H1 (cell line): ENCODE data around the gene DDN. TPM values are rescaled to one million over a fixed set of nuclear protein-coding genes. Genes with fewer than 3 reads are reported as not detected.

Experiments used
- CTCF ChIA-PET: fragments of 300-600 bp; sonication (Branson Sonifier 250); formaldehyde crosslinking; loops from one replicate; lab custom pipeline; 2021; ENCODE audit not compliant: partially characterized antibody; lab: Charles Lee
- POLR2A ChIA-PET: fragments of 300-600 bp; sonication (Branson Sonifier 250); formaldehyde crosslinking; loops from one replicate; lab custom pipeline; 2021; ENCODE audit warnings: inconsistent platforms; ENCODE audit not compliant: partially characterized antibody; lab: Charles Lee
- DNase-seq, 2 experiments: peaks; one replicate each; pipeline versions ENCODE4 v3.0.0 to v3.0.0-alpha.2; 2010 to 2022; ENCODE audit warnings: low spot score in 2 of 2, low read depth in 1 of 2, mixed read lengths in 1 of 2
- FAIRE-seq: peaks from 2 replicates; lab custom pipeline; 2011; peaks lifted over from hg19 to GRCh38; lab: Jason Lieb, UNC
- H2AFZ ChIP-seq: 2 replicates; pipeline ENCODE4 v1.8.1; 2012; ENCODE audit warnings: low read length, inconsistent platforms
- H2AK5ac ChIP-seq: 2 replicates; pipeline ENCODE4 v1.6.1; 2013; ENCODE audit warnings: low read depth, low read length
- H2BK120ac ChIP-seq: replicated peaks from 2 replicates; pipeline ENCODE3; 2013; ENCODE audit warnings: low read depth, low read length, inconsistent platforms
- H2BK12ac ChIP-seq: 2 replicates; pipeline ENCODE4 v1.6.1; 2013; ENCODE audit warnings: low read depth, low read length
- H2BK15ac ChIP-seq: 2 replicates; pipeline ENCODE4 v1.6.1; 2013; ENCODE audit warnings: low read length
- H2BK20ac ChIP-seq: 2 replicates; pipeline ENCODE4 v1.6.1; 2013; ENCODE audit warnings: low read length
- H2BK5ac ChIP-seq: 2 replicates; pipeline ENCODE4 v1.6.1; 2013; ENCODE audit warnings: low read depth, low read length
- H3K14ac ChIP-seq: 2 replicates; pipeline ENCODE4 v1.6.1; 2013; ENCODE audit warnings: inconsistent platforms; ENCODE audit not compliant: insufficient read length
- H3K18ac ChIP-seq: 2 replicates; pipeline ENCODE4 v1.6.1; 2013; ENCODE audit warnings: low read length; ENCODE audit errors: extremely low read depth
- H3K23ac ChIP-seq: 2 replicates; pipeline ENCODE4 v1.6.1; 2013; ENCODE audit warnings: inconsistent platforms; ENCODE audit not compliant: insufficient read length
- H3K23me2 ChIP-seq: 2 replicates; pipeline ENCODE4 v1.6.1; 2013; ENCODE audit warnings: low read depth, low read length
- H3K27ac ChIP-seq: 2 replicates; pipeline ENCODE4 v1.6.1; 2011; ENCODE audit warnings: low read depth, low read length, inconsistent platforms
- H3K27me3 ChIP-seq, 4 experiments: replicated peaks in 1 of 4; 1 replicate in 1 of 4; 2 replicates in 3 of 4; pipeline versions ENCODE4 v1.6.1 to v1.8.1; 2011 to 2013; ENCODE audit warnings: low read length in 3 of 4, mild to moderate bottlenecking in 3 of 4, inconsistent platforms in 2 of 4, mixed read lengths in 2 of 4, moderate library complexity in 1 of 4; ENCODE audit not compliant: control insufficient read depth in 3 of 4, insufficient read depth in 3 of 4; ENCODE audit errors: extremely low read depth in 1 of 4
- H3K36me3 ChIP-seq, 4 experiments: 2 replicates each; pipeline versions ENCODE4 v1.6.1 to v1.8.1; 2011 to 2013; ENCODE audit warnings: mild to moderate bottlenecking in 4 of 4, low read length in 3 of 4, moderate library complexity in 2 of 4, control low read depth in 1 of 4, inconsistent platforms in 1 of 4; ENCODE audit not compliant: insufficient read depth in 4 of 4, control insufficient read depth in 2 of 4
- H3K4ac ChIP-seq: replicated peaks from 2 replicates; pipeline ENCODE3; 2013; ENCODE audit warnings: low read length, low read depth, mixed read lengths, inconsistent platforms; ENCODE audit not compliant: insufficient read length
- H3K4me1 ChIP-seq, 4 experiments: replicated peaks in 1 of 4; 1 replicate in 1 of 4; 2 replicates in 3 of 4; pipeline versions ENCODE4 v1.6.1 to v1.8.1; 2011 to 2013; ENCODE audit warnings: low read length in 3 of 4, inconsistent platforms in 2 of 4, mixed read lengths in 1 of 4; ENCODE audit not compliant: insufficient read depth in 4 of 4, control insufficient read depth in 3 of 4
- H3K4me2 ChIP-seq, 2 experiments: 2 replicates each; pipeline versions ENCODE4 v1.6.1 to v1.8.1; 2011 to 2013; ENCODE audit warnings: low read depth in 2 of 2, low read length in 2 of 2, control low read depth in 1 of 2, inconsistent platforms in 1 of 2, mild to moderate bottlenecking in 1 of 2; ENCODE audit not compliant: insufficient read depth in 1 of 2
- H3K4me3 ChIP-seq, 4 experiments: fragments of 200-600, 300-600 bp in 1 of 4; sonication (generic), shearing (Covaris generic), sonication (Bioruptor Twin) in 1 of 4; 2 replicates each; pipeline versions ENCODE4 v1.5.1 to v1.8.1; 2011 to 2016; ENCODE audit warnings: low read length in 4 of 4, low read depth in 3 of 4, control low read depth in 2 of 4, inconsistent platforms in 2 of 4, mild to moderate bottlenecking in 2 of 4, mixed read lengths in 1 of 4, moderate library complexity in 1 of 4; ENCODE audit not compliant: insufficient read depth in 2 of 4; ENCODE audit errors: extremely low read depth in 1 of 4
- H3K56ac ChIP-seq: replicated peaks from 2 replicates; pipeline ENCODE3; 2013; ENCODE audit warnings: low read depth, mild to moderate bottlenecking, mixed read lengths, low read length, inconsistent platforms; ENCODE audit not compliant: insufficient read length
- H3K79me1 ChIP-seq: 2 replicates; pipeline ENCODE4 v1.6.1; 2013; ENCODE audit warnings: low read depth, low read length, control low read depth
- H3K79me2 ChIP-seq, 2 experiments: 2 replicates each; pipeline versions ENCODE4 v1.6.1 to v1.8.1; 2012 to 2013; ENCODE audit warnings: low read length in 2 of 2, mild to moderate bottlenecking in 2 of 2, inconsistent platforms in 1 of 2; ENCODE audit not compliant: insufficient read depth in 2 of 2, control insufficient read depth in 1 of 2
- H3K9ac ChIP-seq, 4 experiments: replicated peaks in 1 of 4; 1 replicate in 1 of 4; 2 replicates in 3 of 4; pipeline versions ENCODE4 v1.6.1 to v1.8.1; 2011 to 2013; ENCODE audit warnings: low read depth in 3 of 4, low read length in 3 of 4, control low read depth in 2 of 4, mild to moderate bottlenecking in 2 of 4, moderate library complexity in 2 of 4, inconsistent platforms in 1 of 4; ENCODE audit errors: extremely low read depth in 1 of 4
- H3K9me3 ChIP-seq, 2 experiments: 2 replicates each; pipeline versions ENCODE4 v1.6.1 to v1.8.1; 2012 to 2013; ENCODE audit warnings: mild to moderate bottlenecking in 2 of 2, moderate library complexity in 2 of 2, control low read depth in 1 of 2, inconsistent platforms in 1 of 2, low read depth in 1 of 2, low read length in 1 of 2, mixed read lengths in 1 of 2; ENCODE audit not compliant: insufficient read depth in 2 of 2
- H4K20me1 ChIP-seq, 2 experiments: replicated peaks in 1 of 2; 2 replicates each; pipeline versions ENCODE3 to v1.8.1; 2011 to 2013; ENCODE audit warnings: inconsistent platforms in 2 of 2, low read length in 2 of 2, mild to moderate bottlenecking in 1 of 2; ENCODE audit not compliant: insufficient read depth in 2 of 2, control insufficient read depth in 1 of 2
- H4K5ac ChIP-seq: 2 replicates; pipeline ENCODE4 v1.6.1; 2013; ENCODE audit warnings: low read length, low read depth, mixed read lengths, inconsistent platforms; ENCODE audit not compliant: insufficient read length
- H4K8ac ChIP-seq: 2 replicates; pipeline ENCODE4 v1.8.0; 2013; ENCODE audit warnings: mild to moderate bottlenecking, moderate library complexity, low read length, inconsistent platforms; ENCODE audit not compliant: insufficient read depth; ENCODE audit errors: extremely low read depth
- H4K91ac ChIP-seq: replicated peaks from 2 replicates; pipeline ENCODE3; 2013; ENCODE audit warnings: low read length, mixed read lengths, inconsistent platforms; ENCODE audit not compliant: insufficient read length
- GTF2F1 ChIP-seq: IDR thresholded peaks from 2 replicates; pipeline ENCODE4 v1.6.1; 2012; ENCODE audit warnings: low read depth, low read length, improper control_type of control experiment, borderline replicate concordance
- KDM4A ChIP-seq: IDR thresholded peaks from one replicate; pipeline ENCODE4 v1.7.1; 2012; ENCODE audit warnings: low read depth, mild to moderate bottlenecking, moderate library complexity, low read length, inconsistent platforms; ENCODE audit not compliant: severe bottlenecking
- MAFK ChIP-seq: IDR thresholded peaks from 2 replicates; pipeline ENCODE4 v1.6.1; 2012; ENCODE audit warnings: low read depth, mild to moderate bottlenecking, improper control_type of control experiment, low read length
- RBBP5 ChIP-seq: IDR thresholded peaks from 2 replicates; pipeline ENCODE4 v1.7.1; 2012; ENCODE audit warnings: low read depth, mild to moderate bottlenecking, inconsistent platforms, low read length, moderate library complexity, borderline replicate concordance
- RFX5 ChIP-seq: IDR thresholded peaks from 2 replicates; pipeline ENCODE4 v1.6.1; 2011; ENCODE audit warnings: low read depth, low read length, improper control_type of control experiment, borderline replicate concordance
- SAP30 ChIP-seq: fragments of 300-600 bp; sonication (generic); IDR thresholded peaks from 2 replicates; pipeline ENCODE4 v1.7.1; 2012; ENCODE audit warnings: low read length, moderate library complexity, mild to moderate bottlenecking, inconsistent platforms; ENCODE audit not compliant: insufficient read depth, insufficient replicate concordance
- SIN3A ChIP-seq, 2 experiments: IDR thresholded peaks in 1 of 2; conservative IDR thresholded peaks in 1 of 2; 2 replicates each; pipeline ENCODE4 v1.6.1; 2011 to 2012; ENCODE audit warnings: low read length in 2 of 2, improper control_type of control experiment in 1 of 2, low read depth in 1 of 2, mild to moderate bottlenecking in 1 of 2
- WGBS, 2 experiments: shearing (Covaris generic) in 1 of 2; methylation state at CpG; one replicate each; pipeline versions ENCODE4 v1.1.6 to v1.1.7; 2013 to 2015; ENCODE audit warnings: low lambda C conversion rate in 2 of 2, mixed read lengths in 2 of 2, inconsistent platforms in 1 of 2, low coverage in 1 of 2, missing lambda C conversion rate in 1 of 2; ENCODE audit not compliant: insufficient replicate concordance in 2 of 2, insufficient coverage in 1 of 2, insufficient read length in 1 of 2; ENCODE audit errors: extremely low coverage in 1 of 2, missing lambda C conversion rate in 1 of 2; 5-methylcytosine and 5-hydroxymethylcytosine counted together
- polyA plus RNA-seq, 7 experiments: library from polyadenylated mRNA; depleted of rRNA in 3 of 7; stranded (reverse) in 5 of 7; unstranded in 2 of 7; fragments of >200 nt in 5 of 7; fragments of 200-250 nt in 2 of 7; gene quantifications; 1 replicate in 5 of 7; 2 replicates in 1 of 7; 4 replicates in 1 of 7; pipeline versions ENCODE4 v1.2.1 to v1.2.3, GENCODE V29; 2011 to 2013; ENCODE audit warnings: missing spikeins in 2 of 7, mixed read lengths in 2 of 7
- total RNA-seq: library from RNA; stranded (reverse); fragmentation: NEBNext Ultra II Directional; extraction: Animal tissue kit (Norgen Biotek cat#: 25700); gene quantifications from 2 replicates; pipeline ENCODE4 v1.2.1, GENCODE V29; 2021
- TF ChIP-seq, protein P1 (sequence below): IDR thresholded peaks from 2 replicates; pipeline ENCODE4 v1.6.1; 2012; ENCODE audit warnings: inconsistent platforms

DDN gene
- total and polyA plus RNA-seq, 2 of the 8 experiments (the other 6 are each of a cell fraction or from before 2014, with no cell fraction given): 0.14 to 0.30 TPM

DNA sequence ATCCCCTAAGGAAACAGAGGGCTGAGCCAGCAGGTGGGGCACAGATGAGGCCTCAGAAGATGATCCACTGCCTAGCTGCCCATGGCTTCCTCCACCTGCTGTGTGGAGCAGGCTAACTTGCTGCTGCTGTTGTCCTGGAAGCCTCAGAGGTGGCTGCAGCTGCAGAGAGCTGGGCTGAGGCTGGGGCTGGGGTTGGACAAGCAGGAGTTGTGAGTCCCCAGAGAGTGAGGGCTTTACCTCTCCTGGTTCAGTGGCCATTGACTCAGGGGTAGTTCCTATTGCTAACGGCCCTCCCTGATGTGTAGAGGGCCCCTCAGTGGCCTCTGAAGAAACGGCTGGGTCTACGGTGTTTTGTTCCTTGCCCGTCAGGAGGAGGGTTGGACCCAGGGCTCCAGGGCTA lies 33.1 kb upstream of the DDN start:
- H2BK15ac ChIP-seq: no peak overlapping the region
- H2BK120ac ChIP-seq: no peak overlapping the region
- no peak overlapping the region for H3K4me2 ChIP-seq
- FAIRE-seq: no peak
- no peak overlapping the region for H3K4ac ChIP-seq
- no peak for DNase-seq
- no peak overlapping the region for H4K91ac ChIP-seq
- no peak overlapping the region for H4K5ac ChIP-seq
- no peak for TF ChIP-seq GTF2F1
- TF ChIP-seq KDM4A: no peak
- TF ChIP-seq RBBP5: no peak
- TF ChIP-seq, protein P1, sequence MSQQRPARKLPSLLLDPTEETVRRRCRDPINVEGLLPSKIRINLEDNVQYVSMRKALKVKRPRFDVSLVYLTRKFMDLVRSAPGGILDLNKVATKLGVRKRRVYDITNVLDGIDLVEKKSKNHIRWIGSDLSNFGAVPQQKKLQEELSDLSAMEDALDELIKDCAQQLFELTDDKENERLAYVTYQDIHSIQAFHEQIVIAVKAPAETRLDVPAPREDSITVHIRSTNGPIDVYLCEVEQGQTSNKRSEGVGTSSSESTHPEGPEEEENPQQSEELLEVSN: no peak
- no peak for TF ChIP-seq RFX5
- TF ChIP-seq SIN3A (conservative IDR thresholded peaks at IDR 0.05 in 1 of 2, IDR thresholded peaks at IDR 0.05 in 1 of 2; ENCODE audit: low read depth in 1 of 2, low read length in 2 of 2): no peak
- no peak for TF ChIP-seq SAP30
- TF ChIP-seq MAFK: no peak
- H4K20me1 ChIP-seq: peaks cover 4 to 11% of the 10 kb centered on the region in 2 experiments
- no peak overlapping the region for H3K23ac ChIP-seq
- H2BK12ac ChIP-seq: no peak overlapping the region
- CTCF ChIA-PET: interaction anchor here (5.4 to 12.2 kb wide), 2 partner anchors 11 to 14 kb away, joined by 34 to 126 read pairs; no protein-coding TSS in a partner anchor
- H3K27ac ChIP-seq: no peak overlapping the region
- WGBS, 2 experiments: 94% methylated on average over 4 of the region's 4 CpGs; no CpG with 5 or more reads in 1 of the 2 experiments
- H2AK5ac ChIP-seq: no peak overlapping the region
- no peak overlapping the region for H2BK20ac ChIP-seq
- H3K14ac ChIP-seq: no peak overlapping the region
- H2AFZ ChIP-seq: no peak overlapping the region
- no peaks in the 10 kb centered on the region for H3K9me3 ChIP-seq
- H3K9ac ChIP-seq: no peak overlapping the region
- no peak overlapping the region for H4K8ac ChIP-seq
- no peaks in the 10 kb centered on the region for H3K27me3 ChIP-seq
- H3K23me2 ChIP-seq: no peaks in the 10 kb centered on the region
- H3K18ac ChIP-seq: no peak overlapping the region
- H3K36me3 ChIP-seq: peaks cover 40 to 73% (median 69%) of the 10 kb centered on the region in 4 experiments
- no peak overlapping the region for H3K4me3 ChIP-seq
- H3K79me2 ChIP-seq: no peaks in the 10 kb centered on the region
- POLR2A ChIA-PET: interaction anchor here (0.9 to 22.2 kb wide), 7 partner anchors 2 to 30 kb away, joined by 3 to 339 read pairs (median 5); partner anchors contain the start of gene KMT2D
- no peak overlapping the region for H2BK5ac ChIP-seq
- no peak overlapping the region for H3K56ac ChIP-seq
- H3K4me1 ChIP-seq: no peaks in the 10 kb centered on the region
- no peaks in the 10 kb centered on the region; the same call in none of the 2 replicates for H3K79me1 ChIP-seq
